A549 treated with Hydrocortisone at 1 μM for 4 hours (cell line): Measurements from ENCODE around the gene ISLR. TPM values are rescaled to one million over a fixed set of nuclear protein-coding genes. Genes with fewer than 3 reads are reported as not detected.

Experiments used
- total RNA-seq: library from RNA; stranded (reverse); fragments of 200-300 nt; extraction: Qiagen RNA extraction; gene quantifications from 5 replicates; pipeline ENCODE4 v1.2.3, GENCODE V29; 2022

ISLR gene
- 0.22 to 0.50 TPM (median 0.36 TPM) in 5 replicates for total RNA-seq

GRCh38 chr15:74173380-74174218 lies at the start of gene ISLR:
Gene ISLR, plus strand, starts transcription at chr15:74173710. Its CDS starts 1,149 bp downstream, at chr15:74174859.

GRCh38 chr15:74130155-74130848 lies 43.2 kb upstream of the ISLR start, which contains the start of gene ISLR2:
Gene ISLR2, plus strand, starts transcription at chr15:74130586. Its CDS starts 2,169 bp downstream, at chr15:74132755.

GRCh38 chr15:74202452-74203401 lies 29.2 kb downstream of the ISLR start, which contains the start of gene STRA6:
Gene STRA6, minus strand, starts transcription at chr15:74202787. Its CDS starts 520 bp downstream, at chr15:74202267.

Other genes with a start within 250 kb of the ISLR start
- gene LOXL1, start 247.2 kb upstream of the ISLR start, total RNA-seq, result 0.17 to 1.2 TPM (median 0.68 TPM) in 5 replicates
- gene STOML1, start 181.4 kb upstream of the ISLR start, total RNA-seq, result 11.0 to 12.8 TPM (median 12.1 TPM) in 5 replicates
- gene PML, start 179.0 kb upstream of the ISLR start, total RNA-seq, result 13.2 to 16.0 TPM (median 14.5 TPM) in 5 replicates
- gene GOLGA6A, start 91.2 kb upstream of the ISLR start, total RNA-seq, result 0.03 to 0.13 TPM (median 0.12 TPM) in 4 of 5 replicates, not detected in the other
- gene ISLR2, start 43.1 kb upstream of the ISLR start, total RNA-seq, result 0.07 to 0.28 TPM (median 0.18 TPM) in 5 replicates
- gene STRA6, start 29.1 kb downstream of the ISLR start, total RNA-seq, result 61.8 to 83.1 TPM (median 71.9 TPM) in 5 replicates
- 6.6 to 8.1 TPM (median 7.3 TPM) in 5 replicates for gene CCDC33, start 62.6 kb downstream of the ISLR start, total RNA-seq
- 0.08 to 0.16 TPM in 2 of 5 replicates, not detected in the others for gene CYP11A1, start 193.9 kb downstream of the ISLR start, total RNA-seq